SKM-1 treated with dmso at 0.1 percent for 144 hours (cell line): Measurements from ENCODE around the gene TRIP4.

Experiments used
- DNase-seq: peaks from one replicate; lab custom pipeline; 2025; ENCODE audit not compliant: unreplicated experiment; lab: John Stamatoyannopoulos, UW

Gene TRIP4

DNA sequence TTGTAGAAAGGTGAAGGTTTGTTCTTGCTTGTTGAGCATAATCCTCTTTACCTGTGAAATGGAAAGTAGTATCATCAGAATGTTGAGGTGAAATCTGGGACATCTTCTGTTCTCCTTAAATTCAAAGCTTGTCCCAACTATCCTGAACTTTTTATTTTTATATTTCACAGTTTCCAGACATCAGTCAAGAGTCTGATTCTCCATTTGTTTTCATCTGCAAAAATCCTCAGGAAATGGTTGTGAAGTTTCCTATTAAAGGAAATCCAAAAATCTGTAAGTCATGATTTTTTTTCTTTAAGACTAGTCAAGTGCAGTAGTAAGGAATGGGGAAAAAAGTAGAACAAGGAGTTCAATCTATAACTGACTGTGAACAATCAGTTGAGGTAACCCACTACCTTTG is 57.2 kb downstream of the TRIP4 start:
- DNase-seq, result no peak

DNA sequence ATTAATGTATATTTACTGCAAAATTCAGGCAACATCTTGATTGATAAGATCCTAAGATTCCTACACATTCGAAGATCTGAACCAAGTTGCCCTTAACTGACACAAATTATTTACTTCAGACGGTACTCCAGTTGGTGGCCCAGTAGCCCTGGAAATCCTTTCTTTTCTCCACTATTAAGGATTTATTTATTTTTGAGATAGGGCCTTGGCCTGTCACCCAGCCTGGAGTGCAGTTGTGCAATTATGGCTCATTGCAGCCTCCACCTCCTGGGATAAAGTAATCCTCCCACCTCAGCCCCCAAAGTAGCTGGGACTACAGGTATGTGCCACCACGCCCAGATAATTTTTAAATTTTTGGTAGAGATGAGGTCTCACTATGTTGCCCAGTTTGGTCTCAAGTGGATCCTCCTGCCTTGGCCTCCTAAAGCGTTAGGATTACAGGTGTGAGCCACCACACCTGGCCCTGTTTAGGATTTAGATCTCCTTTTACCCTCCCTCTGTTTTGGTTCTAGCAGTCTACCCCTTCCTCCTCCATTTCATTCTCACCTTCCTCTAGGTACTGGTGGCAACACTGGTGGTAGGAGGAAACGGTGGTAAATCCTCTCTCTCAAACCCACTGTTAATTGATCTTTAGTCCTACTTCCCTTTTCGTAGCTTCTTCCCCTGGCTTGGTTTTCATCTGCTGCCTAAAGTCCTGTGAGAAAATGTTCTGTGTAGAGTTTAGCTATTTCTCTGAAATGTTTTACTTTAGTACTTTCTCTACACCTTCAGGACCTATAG is 60.1 kb downstream of the TRIP4 start:
- peak; percentile 81 for DNase-seq

DNA sequence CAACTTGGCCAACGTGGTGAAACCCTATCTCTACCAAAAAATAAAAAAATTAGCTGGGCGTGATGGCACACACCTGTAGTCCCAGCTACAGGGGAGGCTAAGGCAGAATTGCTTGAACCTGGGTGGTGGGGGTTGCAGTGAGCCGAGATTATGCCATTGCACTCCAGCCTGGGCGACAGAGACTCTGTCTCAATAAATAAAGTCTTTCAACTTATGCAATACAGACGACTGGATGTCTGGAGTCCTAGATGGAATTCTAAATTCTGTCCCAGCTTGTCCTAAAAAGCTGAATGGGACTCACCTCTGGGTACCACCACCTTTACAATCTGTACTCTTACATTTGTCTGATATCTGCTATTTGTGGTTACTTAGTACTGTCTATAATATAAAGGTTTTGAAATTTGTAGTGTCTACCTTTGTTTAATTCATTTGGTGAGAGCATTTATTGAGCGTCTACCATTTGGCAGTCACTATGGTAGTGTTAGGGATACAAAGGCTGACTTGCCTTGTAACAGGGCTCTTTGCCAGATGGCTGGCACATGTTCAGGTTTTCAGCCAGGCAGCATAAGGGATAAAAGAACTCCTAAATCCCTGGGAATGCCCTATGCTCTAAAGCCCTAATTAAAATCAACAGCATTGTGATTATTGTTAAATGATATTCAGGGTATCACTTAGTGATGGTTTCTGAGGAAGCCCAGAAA is 65.5 kb downstream of the TRIP4 start:
- no peak for DNase-seq

DNA sequence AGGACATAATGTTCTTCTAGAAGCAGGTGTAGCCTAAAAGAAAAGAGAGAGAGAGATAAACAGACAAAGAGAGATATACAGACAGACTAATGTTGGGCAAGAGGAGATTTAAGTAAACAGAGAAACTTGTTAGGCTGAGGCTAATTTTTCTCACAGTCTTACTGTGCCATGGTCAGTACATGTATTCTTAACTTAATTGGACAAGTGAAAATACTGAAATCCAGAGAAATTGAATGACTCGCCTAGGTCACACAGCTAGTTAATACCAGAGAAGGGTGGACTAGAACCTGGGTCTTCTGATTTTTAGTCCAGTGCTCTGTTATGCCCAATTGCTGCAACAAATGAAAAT is 66.0 kb downstream of the TRIP4 start:
- DNase-seq, result no peak

DNA sequence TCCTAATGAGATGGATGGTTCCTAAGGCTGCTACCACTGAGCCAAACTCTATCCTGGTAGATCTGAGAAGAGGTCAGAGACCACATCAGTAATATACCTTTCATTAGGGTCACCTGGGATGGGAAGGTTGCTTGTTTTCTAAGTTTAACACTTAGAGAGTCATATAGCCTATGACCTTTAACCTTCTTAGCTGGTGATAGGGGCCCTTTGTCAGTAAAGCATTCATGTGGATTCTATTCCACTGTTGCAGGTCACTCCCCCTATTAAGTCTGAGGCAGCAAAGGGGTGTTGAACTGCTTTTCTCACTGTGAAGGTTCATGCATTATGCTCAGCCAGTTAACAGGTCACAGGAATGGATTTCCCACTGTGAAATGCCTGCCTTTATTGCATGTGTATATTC is 66.6 kb downstream of the TRIP4 start:
- no peak for DNase-seq

DNA sequence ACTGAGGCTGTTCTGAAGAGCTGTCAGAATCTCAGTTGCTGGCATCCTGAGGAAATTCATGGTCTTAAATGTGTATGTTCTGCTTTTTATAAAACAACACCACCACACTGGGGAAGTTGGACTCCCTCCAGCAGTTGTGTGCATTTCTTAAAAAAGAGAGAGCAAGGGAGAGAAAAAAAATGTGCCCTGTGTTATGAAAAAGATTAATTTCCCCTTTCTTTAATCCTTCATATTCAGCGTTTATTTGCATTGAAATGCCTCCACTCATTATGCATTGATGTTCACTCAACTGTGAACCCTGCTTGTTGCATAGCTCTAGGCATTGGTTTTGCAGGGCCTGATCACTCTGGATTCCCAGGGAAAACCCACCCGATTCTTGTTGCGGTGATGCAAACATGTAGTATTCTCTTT is 68.3 kb downstream of the TRIP4 start:
- peak; percentile 68 for DNase-seq

DNA sequence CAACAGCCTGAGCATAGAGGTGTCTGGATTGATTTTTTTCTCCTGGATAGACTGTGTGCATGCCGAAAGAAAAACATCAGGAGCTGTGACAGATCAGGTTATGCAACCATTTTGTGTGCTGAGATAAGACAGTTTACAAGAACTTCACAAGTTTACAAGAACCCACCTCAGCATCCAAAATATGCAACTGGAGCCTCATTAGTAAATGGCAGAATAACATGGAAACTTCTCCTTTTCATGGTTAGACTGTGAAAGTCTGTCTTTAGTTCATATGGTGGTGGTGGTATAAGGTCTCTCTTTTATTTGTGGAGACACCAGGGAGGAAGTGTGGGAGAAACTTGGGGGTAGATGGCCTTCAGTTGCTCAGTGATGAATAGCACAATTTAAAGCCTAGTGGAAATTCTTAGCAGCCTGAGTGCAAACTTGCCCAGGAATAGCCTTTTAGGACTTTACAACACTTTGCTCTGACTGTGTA is 69.0 kb downstream of the TRIP4 start:
- no peak for DNase-seq

DNA sequence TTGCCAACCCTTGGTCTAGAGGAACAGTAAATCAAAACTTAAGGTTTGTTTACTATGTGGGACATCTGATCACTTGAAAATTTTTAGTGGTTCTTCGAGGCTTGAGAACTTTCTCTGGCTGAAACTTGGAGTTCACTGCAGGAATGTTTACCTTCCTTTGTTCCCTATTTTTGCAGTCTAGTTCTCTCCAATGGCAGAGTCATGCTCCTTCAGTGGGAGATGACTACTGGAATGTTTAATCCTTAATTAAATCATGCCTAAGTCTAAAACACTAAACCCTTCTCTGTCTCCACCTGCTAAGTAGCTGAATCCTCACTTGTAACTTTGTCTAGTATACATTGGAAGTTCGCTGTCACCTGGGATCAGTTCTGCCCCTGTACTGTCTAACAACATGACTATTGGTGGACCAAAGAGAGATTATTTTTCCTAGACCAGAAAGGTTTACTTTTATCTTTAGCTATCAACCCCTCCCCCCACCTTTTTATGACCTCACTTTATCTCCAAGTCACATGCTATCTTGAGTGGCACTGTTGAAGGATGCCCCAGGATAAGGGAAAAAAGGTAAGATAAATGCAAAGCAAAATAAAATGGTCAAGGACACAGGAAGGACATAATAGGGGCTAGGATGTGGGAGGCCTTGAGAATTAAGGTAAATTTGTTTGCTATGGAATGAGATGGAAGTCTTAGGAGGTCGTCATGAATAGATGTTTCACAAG is 71.6 kb downstream of the TRIP4 start:
- no peak for DNase-seq

DNA sequence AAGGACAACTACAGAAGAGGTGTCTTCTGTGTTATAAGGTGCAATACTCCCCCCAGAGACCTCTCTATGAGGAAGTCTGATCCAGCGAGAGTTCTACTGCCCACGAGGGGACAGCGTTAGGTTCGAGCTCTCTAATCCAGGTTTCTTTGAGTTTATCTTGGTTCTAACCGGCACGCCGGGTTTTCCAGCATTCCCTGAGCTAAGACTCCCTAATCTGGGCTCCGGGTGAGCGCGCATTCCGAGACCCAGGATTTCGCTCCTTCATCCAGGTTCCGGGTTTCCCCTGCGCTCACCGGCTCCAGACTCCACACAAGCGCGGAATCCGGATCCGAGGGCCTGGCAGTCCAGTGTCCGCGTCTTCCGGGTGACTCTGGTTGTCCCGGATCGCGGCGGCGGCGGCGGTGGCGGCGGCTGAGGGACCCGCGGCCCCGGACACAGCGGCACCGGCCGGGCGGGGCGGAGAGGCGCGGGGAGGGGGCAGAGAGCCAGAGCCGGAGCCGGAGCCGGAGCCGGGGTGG is 72.6 kb downstream of the TRIP4 start, which contains the start of gene ZNF609:
Gene ZNF609, plus strand, starts transcription at position 373 of the 518 bp plus-strand sequence. CDS start 38,842 bp downstream, outside the sequence.
- DNase-seq, result peak; percentile 68

DNA sequence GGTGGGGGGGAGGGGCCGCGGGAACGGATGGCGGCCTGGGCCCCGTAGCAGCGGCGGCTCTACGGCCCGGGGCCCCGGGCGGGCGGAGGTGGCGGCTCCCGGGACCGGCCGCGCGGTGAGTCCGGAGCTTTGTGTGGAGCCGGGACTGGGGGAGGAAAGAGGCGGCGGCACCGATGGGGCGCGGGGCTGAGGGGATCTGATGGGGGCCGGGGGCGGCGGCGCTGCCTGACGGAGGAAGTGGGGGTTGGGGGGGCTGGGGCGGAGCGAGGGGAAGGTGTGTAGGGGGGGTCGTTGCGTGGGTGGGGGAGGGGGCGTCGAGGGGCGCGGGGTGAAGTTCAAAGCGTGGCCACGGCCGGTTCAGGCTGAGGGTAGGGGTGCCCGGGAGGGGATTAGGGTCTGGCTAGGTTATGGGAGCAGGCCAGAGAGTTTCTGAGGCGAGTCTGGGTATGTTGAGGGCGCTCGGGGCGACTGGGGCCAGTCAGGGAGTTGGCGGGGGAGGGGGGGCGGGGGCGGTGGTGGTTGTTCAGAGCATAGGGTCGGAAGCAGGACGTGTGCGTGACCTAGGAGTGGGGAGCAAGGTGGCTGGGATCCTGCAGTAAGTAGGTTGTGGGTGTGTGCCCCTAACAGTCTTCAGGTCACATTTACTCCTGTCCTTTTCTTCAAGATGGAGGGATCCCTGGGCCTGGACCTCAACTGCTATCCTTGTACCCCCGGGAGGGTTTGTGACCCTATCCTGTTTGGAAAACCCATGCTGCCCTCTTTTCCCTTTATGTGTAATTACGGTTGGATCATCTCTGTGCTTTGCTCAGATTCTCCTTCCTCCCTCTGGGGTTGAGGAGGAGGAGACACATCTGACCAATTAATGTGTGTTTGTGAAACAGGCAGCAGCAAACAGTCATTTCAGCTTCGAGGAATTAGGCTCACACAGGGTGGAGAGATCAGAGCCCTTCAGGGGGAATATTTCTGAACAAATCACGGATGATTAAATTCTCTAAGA is 73.4 kb downstream of the TRIP4 start:
- DNase-seq, result peak; percentile 52

DNA sequence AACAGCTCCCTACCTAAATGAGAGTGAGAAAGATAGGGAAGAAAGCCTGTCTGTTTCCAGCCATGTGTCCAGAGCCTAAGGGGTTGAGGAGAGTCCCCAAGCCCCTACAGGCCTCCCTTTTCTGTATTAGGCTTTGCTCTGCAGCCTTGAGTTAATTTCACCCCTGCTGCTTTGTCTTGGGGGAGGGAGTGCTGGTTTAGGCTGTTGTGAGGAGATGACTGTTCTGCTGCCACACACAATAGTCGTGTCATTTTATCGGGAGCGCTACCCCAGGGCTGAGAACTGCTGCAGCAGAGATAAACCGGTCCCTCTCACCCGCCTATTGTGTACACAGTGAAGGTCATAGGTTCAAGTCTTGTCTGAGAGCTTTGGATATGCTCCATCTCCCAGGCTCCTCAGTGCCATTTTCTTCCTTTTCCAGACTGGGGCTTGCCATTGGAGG is 74.1 kb downstream of the TRIP4 start:
- no peak for DNase-seq

DNA sequence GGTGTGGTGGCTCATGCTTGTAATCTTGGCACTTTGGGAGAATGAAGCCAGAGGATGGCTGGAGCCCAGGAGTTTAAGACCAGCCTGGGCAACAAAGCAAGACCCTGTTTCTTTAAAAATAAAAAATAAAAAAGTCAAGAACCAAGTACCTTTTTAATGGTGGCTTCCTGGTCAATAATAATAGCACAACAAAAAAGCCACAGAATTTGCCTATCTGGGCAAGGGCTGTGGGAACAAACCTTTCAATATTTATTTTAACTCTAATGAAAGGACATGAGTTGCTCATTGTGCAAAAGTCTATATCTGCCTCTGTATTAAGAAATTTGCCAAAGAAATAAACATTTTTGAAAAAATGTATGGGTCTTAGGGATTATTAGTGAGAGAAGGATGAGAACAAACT is 74.9 kb downstream of the TRIP4 start:
- no peak for DNase-seq

DNA sequence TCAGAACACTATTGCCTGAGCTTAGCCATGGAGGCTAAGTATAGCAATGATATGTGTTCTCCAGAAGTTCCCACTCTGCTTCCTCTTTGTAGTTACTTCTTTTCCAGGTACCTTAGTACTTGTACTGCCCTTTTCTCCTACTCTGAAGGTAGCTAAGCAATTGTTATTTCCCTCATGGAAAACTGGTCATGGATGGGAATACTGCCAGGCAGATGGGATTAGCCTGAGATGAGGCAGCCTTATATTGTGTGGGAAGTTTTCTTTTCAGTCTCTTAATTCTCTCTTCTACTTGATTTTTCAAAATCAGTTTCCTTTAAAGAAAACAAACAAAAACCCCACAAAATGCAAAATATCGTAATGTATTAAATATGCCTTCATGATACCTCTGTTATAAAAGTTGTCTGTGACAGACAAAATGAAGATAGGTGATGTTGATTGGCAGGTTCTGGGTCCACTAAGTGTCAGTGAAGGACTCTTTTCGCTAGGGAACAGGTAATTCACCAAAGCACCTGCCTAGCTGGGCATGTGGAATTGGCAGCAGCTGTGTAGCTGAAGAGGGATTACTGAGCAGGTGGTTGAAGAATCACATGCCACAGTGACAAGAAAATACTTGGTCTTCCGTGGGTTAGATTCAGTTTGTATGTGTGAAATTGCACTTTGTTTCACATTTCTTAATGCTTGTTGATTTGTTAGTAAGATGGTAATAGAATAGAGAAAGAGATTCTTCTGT is 76.8 kb downstream of the TRIP4 start:
- DNase-seq, result no peak

DNA sequence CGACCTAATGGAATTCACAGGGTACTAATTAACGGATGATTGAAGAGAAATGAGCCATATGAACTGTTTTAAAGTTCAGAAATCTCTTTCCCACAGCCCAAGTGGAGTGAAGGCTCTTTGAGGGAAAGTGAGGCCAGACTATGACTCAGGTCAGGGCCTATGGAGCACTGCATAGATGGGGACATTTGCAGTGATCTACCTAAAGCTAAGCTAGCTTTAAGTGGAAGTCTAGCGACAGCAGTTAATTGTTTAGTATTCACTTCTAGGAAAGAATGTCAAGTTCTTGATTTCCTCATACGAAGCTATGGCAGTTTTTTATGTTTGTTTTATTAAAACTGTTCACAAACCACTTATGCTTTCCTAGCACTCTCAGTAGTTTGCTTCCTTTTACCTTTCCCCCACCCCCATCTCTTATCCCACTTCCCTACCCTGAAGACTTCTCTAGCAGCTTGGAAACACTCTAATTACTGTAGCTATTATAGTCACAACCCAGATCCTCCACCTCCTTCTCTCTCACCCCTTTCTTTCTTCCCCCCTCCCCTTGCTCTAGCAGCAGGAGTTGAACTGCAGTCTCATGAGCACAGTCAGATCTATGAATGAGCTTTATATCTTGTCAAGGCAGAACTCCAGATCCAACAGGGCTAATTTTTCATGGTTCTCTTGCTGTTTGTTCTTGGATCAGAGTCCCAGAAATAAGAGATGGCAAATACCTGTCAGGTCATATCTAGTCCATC is 78.9 kb downstream of the TRIP4 start:
- DNase-seq, result no peak

DNA sequence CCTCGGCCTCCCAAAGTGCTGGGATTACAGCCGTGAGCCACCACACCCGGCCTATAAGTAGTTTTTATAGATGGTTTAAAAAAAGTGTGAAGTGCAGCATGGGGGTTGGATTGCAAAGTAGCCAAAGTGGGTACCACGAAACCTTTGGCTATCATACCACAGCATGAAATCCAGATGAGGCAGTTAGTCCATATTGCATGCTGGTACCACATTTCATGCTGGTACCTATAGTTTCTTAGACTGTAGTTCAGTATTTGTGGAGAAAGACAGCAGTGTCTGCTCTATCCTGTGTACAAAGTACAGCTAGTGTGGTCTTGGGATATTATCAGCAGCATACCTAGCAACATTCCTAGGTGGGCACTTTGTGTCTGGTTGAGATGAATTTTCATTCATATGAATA is 84.5 kb downstream of the TRIP4 start:
- DNase-seq, result no peak

DNA sequence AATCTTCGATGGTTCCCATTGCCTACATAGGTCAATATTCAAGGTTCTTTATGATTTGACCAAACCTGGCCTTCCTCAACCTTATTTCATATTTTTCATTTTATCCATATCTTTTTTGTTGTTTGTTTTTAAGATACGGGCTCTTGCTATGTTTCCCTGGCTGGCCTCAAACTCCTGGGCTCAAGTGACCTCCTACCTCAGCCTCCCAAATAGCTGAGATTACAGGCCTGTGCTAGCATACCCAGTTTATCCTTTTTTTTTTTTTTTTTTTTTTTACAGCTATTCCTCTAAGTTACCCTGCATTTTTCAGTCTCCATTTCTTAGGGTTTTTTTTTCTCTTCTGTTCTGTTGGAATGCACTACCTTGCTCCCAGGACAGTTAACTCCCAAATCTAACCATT is 87.2 kb downstream of the TRIP4 start:
- DNase-seq, result no peak

DNA sequence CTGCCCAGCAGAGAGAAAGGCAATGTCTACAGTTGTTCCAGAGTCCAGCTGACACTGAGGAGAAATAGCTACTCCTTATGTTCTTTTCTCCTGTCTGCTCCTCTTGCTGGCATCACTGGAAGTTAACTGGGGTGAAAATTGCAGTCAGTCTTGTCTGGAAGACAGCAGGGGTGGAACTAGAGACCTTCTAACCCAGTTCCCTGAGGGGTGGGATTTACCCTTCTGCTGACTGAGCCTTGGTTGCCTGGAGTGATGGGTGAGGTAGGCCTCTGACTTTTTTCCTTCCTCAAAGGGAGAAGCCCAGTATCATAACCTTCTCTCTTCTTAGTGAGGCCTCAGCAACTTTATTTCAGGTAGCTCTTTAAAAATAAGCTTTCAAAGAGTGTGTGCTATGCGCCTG is 88.9 kb downstream of the TRIP4 start:
- no peak for DNase-seq

DNA sequence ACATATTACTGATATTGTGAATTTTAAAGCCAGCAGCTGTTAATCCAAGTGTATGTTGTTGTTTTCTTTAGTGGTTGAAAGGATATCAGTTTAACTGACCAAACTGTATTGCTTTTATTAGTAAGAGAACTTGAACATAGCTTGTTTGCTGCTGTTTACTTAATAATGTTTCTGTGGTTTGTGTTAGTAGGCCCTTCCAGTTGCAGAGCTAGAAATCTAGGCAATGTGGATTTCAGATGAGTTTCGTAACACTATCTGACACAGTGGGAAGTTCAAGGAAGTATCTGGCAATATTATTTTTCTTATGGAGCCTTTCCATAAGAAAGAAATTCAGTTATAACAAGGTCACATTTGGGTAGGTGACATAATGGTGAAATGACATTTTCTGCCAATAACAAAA is 91.2 kb downstream of the TRIP4 start:
- DNase-seq, result no peak

DNA sequence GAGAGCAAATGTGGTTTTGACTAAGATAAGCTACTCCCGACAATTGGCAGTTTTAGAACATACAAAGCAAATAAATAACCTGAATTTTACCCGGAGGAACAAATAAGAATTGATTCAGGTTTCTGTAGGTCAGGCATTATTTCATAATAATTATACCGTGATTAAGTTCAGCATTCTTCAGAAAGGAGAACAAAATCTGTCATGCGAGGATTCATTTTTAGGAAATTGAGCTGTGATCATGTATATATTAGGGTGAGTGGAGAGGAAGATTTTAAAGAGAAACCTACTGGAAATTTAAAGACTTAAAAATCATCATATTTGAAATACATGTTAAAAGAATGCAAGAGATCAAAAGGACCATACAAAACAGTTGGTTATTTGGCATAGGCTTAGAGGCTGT is 93.3 kb downstream of the TRIP4 start:
- DNase-seq, result no peak
